CD4-positive, alpha-beta T cell (primary cell): ENCODE measurements around the gene KIF21B. TPM values are rescaled to one million over a fixed set of nuclear protein-coding genes. Genes with fewer than 3 reads are reported as not detected.
"Not testable (repeated sequence)": the region's sequence is repeated elsewhere in the genome, so short reads cannot be mapped to it uniquely, and the experiment has no call there.

Experiments used
- ATAC-seq: fragments of 200-7000 bp; cut with Tn5 transposase; one replicate; pipeline ENCODE4 v1.10.0; 2022; ENCODE audit warnings: mild to moderate bottlenecking; ENCODE audit not compliant: poor library complexity
- CTCF ChIA-PET: fragments of 350-600 bp; sonication (Branson Sonifier 250); formaldehyde crosslinking; loops from one replicate; lab custom pipeline; 2021; ENCODE audit warnings: antibody characterized with exemption, inconsistent platforms; lab: Charles Lee
- POLR2A ChIA-PET: fragments of 350-600 bp; sonication (Branson Sonifier 250); formaldehyde crosslinking; loops from one replicate; lab custom pipeline; 2021; ENCODE audit warnings: antibody characterized with exemption, inconsistent platforms; lab: Charles Lee
- DNase-seq, 14 experiments: peaks; one replicate each; pipeline ENCODE4 v3.0.0-alpha.2; 2013 to 2020; ENCODE audit warnings: mixed read lengths in 2 of 14
- H3K27ac ChIP-seq, 2 donors: one replicate each; pipeline versions ENCODE4 v1.5.1 to v1.7.0; 2013; ENCODE audit warnings: low read length in 2 of 2, low read depth in 1 of 2, mild to moderate bottlenecking in 1 of 2
- H3K27me3 ChIP-seq, 2 experiments: 1 replicate in 1 of 2; 2 replicates in 1 of 2; pipeline versions ENCODE4 v1.6.1 to v1.7.0; 2013; ENCODE audit warnings: low read length in 2 of 2, control low read depth in 1 of 2, mild to moderate bottlenecking in 1 of 2, moderate library complexity in 1 of 2; ENCODE audit not compliant: insufficient read depth in 2 of 2, control insufficient read depth in 1 of 2
- H3K36me3 ChIP-seq: one replicate; pipeline ENCODE4 v1.6.1; 2013; ENCODE audit warnings: low read length, control low read depth; ENCODE audit not compliant: insufficient read depth
- H3K4me1 ChIP-seq: one replicate; pipeline ENCODE4 v1.6.1; 2013; ENCODE audit warnings: low read length, control low read depth; ENCODE audit not compliant: insufficient read depth
- H3K4me3 ChIP-seq: one replicate; pipeline ENCODE4 v1.5.1; 2013; ENCODE audit warnings: mild to moderate bottlenecking, low read length, moderate library complexity
- H3K9me3 ChIP-seq, 2 experiments: 1 replicate in 1 of 2; 2 replicates in 1 of 2; pipeline versions ENCODE4 v1.6.1 to v1.7.0; 2013; ENCODE audit warnings: low read length in 2 of 2, mild to moderate bottlenecking in 2 of 2, control low read depth in 1 of 2, moderate library complexity in 1 of 2; ENCODE audit not compliant: control insufficient read depth in 1 of 2, insufficient read depth in 1 of 2
- H3K27ac Mint-ChIP-seq: one replicate; pipeline ENCODE4 v1.8.0; 2020; ENCODE audit warnings: mixed read lengths
- H3K27me3 Mint-ChIP-seq: one replicate; pipeline ENCODE4 v1.8.0; 2021; ENCODE audit warnings: mixed read lengths
- H3K36me3 Mint-ChIP-seq: one replicate; pipeline ENCODE4 v1.8.0; 2021; ENCODE audit warnings: low read depth, mixed read lengths
- H3K4me1 Mint-ChIP-seq: one replicate; pipeline ENCODE4 v1.8.0; 2021; ENCODE audit warnings: low read depth, mixed read lengths
- H3K4me3 Mint-ChIP-seq: one replicate; pipeline ENCODE4 v1.8.0; 2020; ENCODE audit warnings: mild to moderate bottlenecking, mixed read lengths
- H3K9me3 Mint-ChIP-seq: one replicate; pipeline ENCODE4 v1.8.0; 2020; ENCODE audit warnings: mixed read lengths
- intact Hi-C, 2 experiments: fragments of 100-400 bp; cut with DNase I in 1 of 2; cut with micrococcal nuclease in 1 of 2; formaldehyde crosslinking; loops; one replicate each; pipeline versions ENCODE4 v1.15.1 to v1.9.0; 2023 to 2025; cut with DNase I, micrococcal nuclease
- total RNA-seq, 174 experiments: library from RNA in 2 of 174; stranded (reverse) in 2 of 174; gene quantifications; one replicate each; pipeline ENCODE4 v1.2.3 and lab custom pipeline; 2021 to 2026
- TF ChIP-seq, protein P1 (sequence below): fragments of 200-600 bp; IDR thresholded peaks from one replicate; pipeline ENCODE4 v1.8.0; 2022; ENCODE audit warnings: antibody characterized with exemption, mild to moderate bottlenecking

Gene KIF21B
- total RNA-seq, 2 experiments from 2014 or later, result 64.5 to 65.4 TPM

DNA sequence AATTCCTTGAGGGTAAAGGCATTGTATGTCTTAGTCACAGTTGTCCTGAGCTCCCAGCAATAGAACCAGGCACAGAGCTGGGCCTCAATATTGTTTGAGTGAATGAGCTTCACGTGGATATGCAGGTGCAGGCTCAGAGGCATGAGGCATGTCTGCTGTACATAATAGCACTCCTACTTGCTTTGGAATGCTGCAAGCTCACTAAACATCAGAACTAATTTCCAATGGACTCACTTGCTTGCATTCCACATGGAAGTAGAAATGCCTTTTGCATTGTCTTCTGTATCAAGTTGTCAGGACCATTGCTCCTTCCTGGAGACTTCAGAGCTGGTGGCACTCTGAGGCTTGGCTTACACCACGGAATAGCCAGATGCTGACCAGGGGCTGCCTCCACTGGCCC, 91.7 kb downstream of the KIF21B start:
- TF ChIP-seq, protein P1, sequence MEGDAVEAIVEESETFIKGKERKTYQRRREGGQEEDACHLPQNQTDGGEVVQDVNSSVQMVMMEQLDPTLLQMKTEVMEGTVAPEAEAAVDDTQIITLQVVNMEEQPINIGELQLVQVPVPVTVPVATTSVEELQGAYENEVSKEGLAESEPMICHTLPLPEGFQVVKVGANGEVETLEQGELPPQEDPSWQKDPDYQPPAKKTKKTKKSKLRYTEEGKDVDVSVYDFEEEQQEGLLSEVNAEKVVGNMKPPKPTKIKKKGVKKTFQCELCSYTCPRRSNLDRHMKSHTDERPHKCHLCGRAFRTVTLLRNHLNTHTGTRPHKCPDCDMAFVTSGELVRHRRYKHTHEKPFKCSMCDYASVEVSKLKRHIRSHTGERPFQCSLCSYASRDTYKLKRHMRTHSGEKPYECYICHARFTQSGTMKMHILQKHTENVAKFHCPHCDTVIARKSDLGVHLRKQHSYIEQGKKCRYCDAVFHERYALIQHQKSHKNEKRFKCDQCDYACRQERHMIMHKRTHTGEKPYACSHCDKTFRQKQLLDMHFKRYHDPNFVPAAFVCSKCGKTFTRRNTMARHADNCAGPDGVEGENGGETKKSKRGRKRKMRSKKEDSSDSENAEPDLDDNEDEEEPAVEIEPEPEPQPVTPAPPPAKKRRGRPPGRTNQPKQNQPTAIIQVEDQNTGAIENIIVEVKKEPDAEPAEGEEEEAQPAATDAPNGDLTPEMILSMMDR, result no peak
- ATAC-seq (no peak), DNase-seq (no peak)
- Mint-ChIP-seq H3K4me3 (no peak overlapping the region), H3K36me3 (no peaks in the 10 kb centered on the region), H3K27me3 (no peaks in the 10 kb centered on the region), H3K9me3 (no peaks in the 10 kb centered on the region), H3K4me1 (no peaks in the 10 kb centered on the region), H3K27ac (no peak overlapping the region)
- no peak overlapping the region for H3K4me3 ChIP-seq
- no peaks in the 10 kb centered on the region for H3K4me1 ChIP-seq
- no peaks in the 10 kb centered on the region for H3K27me3 ChIP-seq
- CTCF ChIA-PET, result no interaction called here
- no peaks in the 10 kb centered on the region for H3K36me3 ChIP-seq
- H3K27ac ChIP-seq, result no peak overlapping the region
- intact Hi-C loops, result no loop called here
- H3K9me3 ChIP-seq, result no peaks in the 10 kb centered on the region
- POLR2A ChIA-PET, result no interaction called here

DNA sequence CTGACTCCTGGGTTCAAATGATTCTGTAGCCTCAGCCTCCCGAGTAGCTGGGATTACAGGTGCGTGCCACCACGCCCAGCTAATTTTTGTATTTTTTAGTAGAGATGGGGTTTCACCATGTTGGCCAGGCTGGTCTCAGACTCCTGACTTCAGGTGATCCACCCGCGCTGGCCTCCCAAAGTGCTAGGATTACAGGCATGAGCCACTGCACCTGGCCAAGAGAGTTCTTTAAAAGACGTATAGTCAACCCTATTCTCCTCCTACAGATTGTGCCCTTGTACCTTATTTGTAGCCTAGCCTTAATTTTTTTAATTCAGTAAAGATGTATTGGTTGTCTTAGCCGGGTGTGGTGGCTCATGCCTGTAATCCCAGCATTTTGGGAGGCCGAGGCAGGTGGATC, 93.2 kb downstream of the KIF21B start:
- H3K27ac Mint-ChIP-seq, H3K27me3 Mint-ChIP-seq, H3K36me3 Mint-ChIP-seq, H3K36me3 ChIP-seq, DNase-seq, H3K27ac ChIP-seq, POLR2A ChIA-PET, H3K27me3 ChIP-seq, H3K9me3 Mint-ChIP-seq, intact Hi-C loops, H3K4me3 ChIP-seq, H3K4me3 Mint-ChIP-seq, H3K9me3 ChIP-seq, ATAC-seq, H3K4me1 ChIP-seq, H3K4me1 Mint-ChIP-seq: not testable (repeated sequence)
- CTCF ChIA-PET, result interaction anchor here (0.6 kb wide), 1 partner anchor 9 kb away, joined by 3 read pairs; no protein-coding TSS in a partner anchor

DNA sequence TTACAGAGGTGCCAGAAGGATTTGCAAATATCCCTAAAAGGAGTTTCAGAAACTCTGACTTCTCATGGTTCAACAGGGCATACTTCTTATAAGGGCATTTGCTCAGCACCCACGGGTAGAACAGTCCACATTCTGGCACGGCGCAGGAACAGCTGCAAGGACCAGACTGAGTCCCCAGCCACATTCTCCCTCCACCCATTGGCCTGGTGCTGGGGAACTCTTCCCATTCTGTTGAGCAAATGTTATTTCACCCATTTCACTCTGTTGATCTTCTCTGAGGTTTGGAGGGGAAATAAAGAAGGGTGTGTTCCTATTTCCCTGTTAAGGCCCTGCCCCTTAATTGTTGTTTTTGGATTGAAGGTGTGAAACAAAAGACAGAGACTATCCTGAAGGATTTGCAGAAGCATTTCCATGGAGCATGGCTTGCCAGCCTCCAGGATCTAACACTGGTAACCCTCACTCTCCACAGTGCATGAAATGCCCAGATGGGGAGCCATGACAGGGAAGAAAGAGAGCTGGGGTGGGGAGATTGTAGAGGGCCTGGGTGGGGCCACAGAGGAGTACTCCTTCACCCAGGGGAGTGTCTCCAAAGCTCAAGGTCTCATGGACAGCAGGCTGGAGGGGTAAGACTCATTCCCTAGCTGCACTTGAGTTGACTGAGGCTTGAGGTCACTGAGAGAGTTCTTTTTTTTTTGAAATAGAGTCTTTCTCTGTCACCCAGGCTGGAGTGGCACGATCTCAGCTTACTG, 93.8 kb downstream of the KIF21B start:
- no peaks in the 10 kb centered on the region for H3K36me3 ChIP-seq
- POLR2A ChIA-PET, result interaction anchor here (0.5 kb wide), 1 partner anchor 53 kb away, joined by 3 read pairs; no protein-coding TSS in a partner anchor
- no peaks in the 10 kb centered on the region for H3K27me3 Mint-ChIP-seq

More for the DNA sequence above, 93.8 kb downstream of the KIF21B start:
- intact Hi-C loops, result no loop called here
- ATAC-seq (no peak), DNase-seq (no peak)
- CTCF ChIA-PET, result interaction anchor here (0.6 kb wide), 1 partner anchor 9 kb away, joined by 3 read pairs; no protein-coding TSS in a partner anchor
- Histone ChIP-seq H3K27me3 (no peaks in the 10 kb centered on the region), H3K27ac (no peak overlapping the region), H3K9me3 (no peaks in the 10 kb centered on the region), H3K4me3 (no peak overlapping the region), H3K4me1 (no peaks in the 10 kb centered on the region)
- no peaks in the 10 kb centered on the region for H3K36me3 Mint-ChIP-seq
- TF ChIP-seq, protein P1, result no peak
- no peak overlapping the region for H3K4me3 Mint-ChIP-seq
- no peaks in the 10 kb centered on the region for H3K9me3 Mint-ChIP-seq
- H3K4me1 Mint-ChIP-seq, result peaks cover 4% of the 10 kb centered on the region
- no peak overlapping the region for H3K27ac Mint-ChIP-seq
